ENCODE data around the gene NUP160. TPM values are rescaled to one million over a fixed set of nuclear protein-coding genes. Genes with fewer than 3 reads are reported as not detected.

Gene NUP160
- total and polyA plus RNA-seq, 10 of the 15 experiments (the other 5 are each of a cell fraction or from before 2014, with no cell fraction given) = 24.0 to 87.6 (median 54.6) TPM

GRCh38 chr11:47756208-47756607 is 91.9 kb downstream of the NUP160 start:
- H3K79me2 ChIP-seq (ENCODE audit: control insufficient read depth, insufficient read depth, low read length) = peaks cover 4% of the 10 kb centered on the region; the same call in 1 of the 2 replicates
- H3K4me3 ChIP-seq = no peak overlapping the region
- CTCF ChIA-PET = no interaction called here
- POLR2A ChIA-PET = no interaction called here
- H3K4me2 ChIP-seq (ENCODE audit: control insufficient read depth, insufficient read depth) = no peak overlapping the region
- FAIRE-seq = no peak
- ATAC-seq = no peak
- intact Hi-C loops (cut with micrococcal nuclease; ENCODE audit: unreplicated experiment) (no loop called here), in situ Hi-C loops (cut with MboI) (no loop called here)
- BruUV-seq (replicated peaks) = no TSS peak
- no peak overlapping the region for H2AFZ ChIP-seq (ENCODE audit: control insufficient read depth, low read depth, low read length)
- no peak overlapping the region for H3K9ac ChIP-seq (ENCODE audit: control insufficient read depth, insufficient read depth, low read length)
- no peak for TF ChIP-seq TCF3 (IDR thresholded peaks at IDR 0.05; ENCODE audit: borderline replicate concordance, insufficient read depth, low read depth, low read length)
- TF ChIP-seq ELK1 (IDR thresholded peaks at IDR 0.05; ENCODE audit: low read depth, low read length) = no peak
- no peak for TF ChIP-seq CHD1 (IDR thresholded peaks at IDR 0.05; ENCODE audit: low read depth, low read length)
- TF ChIP-seq ATF7 (IDR thresholded peaks at IDR 0.05; ENCODE audit: low read depth) = no peak
- H3K4me1 ChIP-seq (ENCODE audit: control insufficient read depth, insufficient read depth, low read length) = no peaks in the 10 kb centered on the region
- peaks cover 3% of the 10 kb centered on the region for H3K9me3 ChIP-seq (replicated peaks; ENCODE audit: control insufficient read depth, insufficient read depth, low read length)
- H4K20me1 ChIP-seq (ENCODE audit: control insufficient read depth, insufficient read depth) = no peaks in the 10 kb centered on the region
- no peaks in the 10 kb centered on the region for H3K27me3 ChIP-seq (replicated peaks in 1 of 2; ENCODE audit: control insufficient read depth in 2 of 2, insufficient read depth in 2 of 2, low read length in 1 of 2)
- 98% methylated on average over 4 of the region's 4 CpGs for WGBS (ENCODE audit: insufficient coverage, insufficient replicate concordance, low lambda C conversion rate, missing lambda C conversion rate)
- H3K36me3 ChIP-seq (ENCODE audit: control insufficient read depth in 2 of 2, insufficient read depth in 2 of 2, low read length in 1 of 2) = peaks cover 12 to 41% of the 10 kb centered on the region in 2 experiments
- no peak overlapping the region for H3K27ac ChIP-seq (ENCODE audit: control insufficient read depth, insufficient read depth)
- SMC1A ChIA-PET (ENCODE audit: uncharacterized antibody, unreplicated experiment) = no interaction called here
- DNase-seq (ENCODE audit: low read depth, low spot score) = no peak
- RAD21 ChIA-PET (ENCODE audit: unreplicated experiment) = no interaction called here

GRCh38 chr11:47750725-47751124 is 97.4 kb downstream of the NUP160 start:
- no peak for ATAC-seq
- Histone ChIP-seq H3K79me2 (ENCODE audit: control insufficient read depth, insufficient read depth, low read length) (no peaks in the 10 kb centered on the region; the same call in 1 of the 2 replicates), H3K9ac (ENCODE audit: control insufficient read depth, insufficient read depth, low read length) (no peak overlapping the region), H3K27ac (ENCODE audit: control insufficient read depth, insufficient read depth) (no peak overlapping the region), H3K9me3 (replicated peaks; ENCODE audit: control insufficient read depth, insufficient read depth, low read length) (no peaks in the 10 kb centered on the region), H3K36me3 (ENCODE audit: control insufficient read depth in 2 of 2, insufficient read depth in 2 of 2, low read length in 1 of 2) (peaks cover 13 to 32% of the 10 kb centered on the region in 2 experiments), H3K4me2 (ENCODE audit: control insufficient read depth, insufficient read depth) (no peak overlapping the region), H3K4me1 (ENCODE audit: control insufficient read depth, insufficient read depth, low read length) (no peaks in the 10 kb centered on the region), H4K20me1 (ENCODE audit: control insufficient read depth, insufficient read depth) (no peaks in the 10 kb centered on the region), H3K4me3 (no peak overlapping the region), H3K27me3 (replicated peaks in 1 of 2; ENCODE audit: control insufficient read depth in 2 of 2, insufficient read depth in 2 of 2, low read length in 1 of 2) (no peaks in the 10 kb centered on the region), H2AFZ (ENCODE audit: control insufficient read depth, low read depth, low read length) (no peak overlapping the region)
- DNase-seq (ENCODE audit: low read depth, low spot score) = no peak
- in situ Hi-C loops (cut with MboI) (no loop called here), intact Hi-C loops (cut with micrococcal nuclease; ENCODE audit: unreplicated experiment) (no loop called here)
- ChIA-PET SMC1A (ENCODE audit: uncharacterized antibody, unreplicated experiment) (no interaction called here), RAD21 (ENCODE audit: unreplicated experiment) (no interaction called here), POLR2A (no interaction called here), CTCF (no interaction called here)
- WGBS (ENCODE audit: insufficient coverage, insufficient replicate concordance, low lambda C conversion rate, missing lambda C conversion rate) = 87% methylated on average over 5 of the region's 5 CpGs
- BruUV-seq (replicated peaks) = no TSS peak
- no peak for FAIRE-seq
- TF ChIP-seq TAF1 (IDR thresholded peaks at IDR 0.05; ENCODE audit: borderline replicate concordance, low read depth, low read length) (no peak), ETV6 (conservative IDR thresholded peaks at IDR 0.05 in 1 of 2, IDR thresholded peaks at IDR 0.05 in 1 of 2; ENCODE audit: borderline replicate concordance in 1 of 2, low read depth in 1 of 2) (no peak), E2F4 (IDR thresholded peaks at IDR 0.05; ENCODE audit: low read depth, low read length) (no peak), YBX1 (IDR thresholded peaks at IDR 0.05) (no peak), WRNIP1 (IDR thresholded peaks at IDR 0.05; ENCODE audit: borderline replicate concordance, low read depth, low read length) (no peak), CHD4 (IDR thresholded peaks at IDR 0.05) (no peak), SUPT20H (IDR thresholded peaks at IDR 0.05; ENCODE audit: borderline replicate concordance, control insufficient read depth, low read depth, low read length) (no peak)

Data from GM12878 (cell line).